ENCODE data around the gene SFRP2. TPM values are rescaled to one million over a fixed set of nuclear protein-coding genes. Genes with fewer than 3 reads are reported as not detected.

Gene SFRP2
- total RNA-seq, 4 donors from 2014 or later, result 0.26 to 71.2 (median 31.1) TPM

- no peak for TF ChIP-seq POLR2A (IDR thresholded peaks at IDR 0.05)
- TF ChIP-seq CTCF (IDR thresholded peaks at IDR 0.05), result no peak
- Histone ChIP-seq H3K27me3 (peaks cover 10 to 34% of the 10 kb centered on the region in 2 donors), H3K4me3 (no peak overlapping the region), H3K9me3 (no peaks in the 10 kb centered on the region), H3K4me1 (peaks cover 0 to 6% of the 10 kb centered on the region in 2 donors), H3K36me3 (no peaks in the 10 kb centered on the region), H3K27ac (no peak overlapping the region)
- DNase-seq, result peak in 1 of 2 donors; percentile 41
- intact Hi-C loops (cut with DNase I; ENCODE audit: low total_unique reads), result no loop called here
Observed at GRCh38 chr4:153791746-153792617, 3.1 kb upstream of the SFRP2 start.

GRCh38 chr4:153790962-153791551 is 2.2 kb upstream of the SFRP2 start:
- H3K4me3 ChIP-seq, result no peak overlapping the region
- H3K36me3 ChIP-seq, result no peaks in the 10 kb centered on the region
- peaks cover 0 to 6% of the 10 kb centered on the region in 2 donors for H3K4me1 ChIP-seq
- intact Hi-C loops (cut with DNase I; ENCODE audit: low total_unique reads), result no loop called here
- peak in 1 of 2 donors; percentile 39 for DNase-seq
- TF ChIP-seq CTCF (IDR thresholded peaks at IDR 0.05), result no peak
- no peak for TF ChIP-seq POLR2A (IDR thresholded peaks at IDR 0.05)
- H3K27ac ChIP-seq, result no peak overlapping the region
- H3K27me3 ChIP-seq, result peaks cover 10 to 34% of the 10 kb centered on the region in 2 donors
- no peaks in the 10 kb centered on the region for H3K9me3 ChIP-seq

GRCh38 chr4:153790500-153790865 is 1.6 kb upstream of the SFRP2 start:
- H3K27ac ChIP-seq, result no peak overlapping the region
- TF ChIP-seq POLR2A (IDR thresholded peaks at IDR 0.05) (no peak), CTCF (IDR thresholded peaks at IDR 0.05) (no peak)

GRCh38 chr4:153789741-153790499 is 1.0 kb upstream of the SFRP2 start:
- no peak for TF ChIP-seq CTCF (IDR thresholded peaks at IDR 0.05)
- no peak for TF ChIP-seq POLR2A (IDR thresholded peaks at IDR 0.05)
- no peak for DNase-seq
- H3K4me1 ChIP-seq, result peaks cover 0 to 6% of the 10 kb centered on the region in 2 donors
- no peaks in the 10 kb centered on the region for H3K36me3 ChIP-seq
- intact Hi-C loops (cut with DNase I; ENCODE audit: low total_unique reads), result no loop called here
- no peak overlapping the region for H3K4me3 ChIP-seq
- H3K27ac ChIP-seq, result no peak overlapping the region
- peaks cover 10 to 34% of the 10 kb centered on the region in 2 donors for H3K27me3 ChIP-seq
- H3K9me3 ChIP-seq, result no peaks in the 10 kb centered on the region

More at GRCh38 chr4:153790500-153790865, 1.6 kb upstream of the SFRP2 start:
- Histone ChIP-seq H3K27me3 (peaks cover 10 to 34% of the 10 kb centered on the region in 2 donors), H3K36me3 (no peaks in the 10 kb centered on the region), H3K4me3 (no peak overlapping the region), H3K9me3 (no peaks in the 10 kb centered on the region), H3K4me1 (peaks cover 0 to 6% of the 10 kb centered on the region in 2 donors)
- intact Hi-C loops (cut with DNase I; ENCODE audit: low total_unique reads), result no loop called here
- no peak for DNase-seq

Data from uterus (tissue), 4 donors.